CD14-positive monocyte (primary cell): ENCODE results near the gene NEMF. TPM values are rescaled to one million over a fixed set of nuclear protein-coding genes. Genes with fewer than 3 reads are reported as not detected.

ENCODE experiments used
- DNase-seq, 3 donors: peaks; one replicate each; pipeline ENCODE4 v3.0.0-alpha.2; 2011 to 2022
- H2AFZ ChIP-seq: 2 replicates; pipeline ENCODE4 v1.6.0; 2012; ENCODE audit warnings: mild to moderate bottlenecking, low read depth, low read length, inconsistent platforms; ENCODE audit not compliant: insufficient read depth, poor library complexity, severe bottlenecking
- H3K27ac ChIP-seq, 2 donors: 1 replicate in 1 of 2; 2 replicates in 1 of 2; pipeline ENCODE4 v1.5.1; 2012 to 2013; ENCODE audit warnings: low read length in 2 of 2, control low read depth in 1 of 2, inconsistent platforms in 1 of 2, low read depth in 1 of 2, mild to moderate bottlenecking in 1 of 2
- H3K27me3 ChIP-seq, 2 donors: one replicate each; pipeline versions ENCODE4 v1.6.0 to v1.6.1; 2011 to 2013; ENCODE audit warnings: low read length in 2 of 2; ENCODE audit not compliant: control insufficient read depth in 2 of 2, insufficient read depth in 2 of 2
- H3K36me3 ChIP-seq, 2 donors: replicated peaks in 1 of 2; 1 replicate in 1 of 2; 2 replicates in 1 of 2; pipeline versions ENCODE4 v1.5.1 to v1.6.1; 2012 to 2013; ENCODE audit warnings: low read length in 2 of 2, control low read depth in 1 of 2, inconsistent platforms in 1 of 2, mild to moderate bottlenecking in 1 of 2; ENCODE audit not compliant: insufficient read depth in 2 of 2, control insufficient read depth in 1 of 2
- H3K4me1 ChIP-seq, 2 donors: 1 replicate in 1 of 2; 2 replicates in 1 of 2; pipeline versions ENCODE4 v1.5.1 to v1.6.1; 2012 to 2013; ENCODE audit warnings: low read length in 2 of 2, control low read depth in 1 of 2, inconsistent platforms in 1 of 2, mild to moderate bottlenecking in 1 of 2, moderate library complexity in 1 of 2; ENCODE audit not compliant: insufficient read depth in 2 of 2, control insufficient read depth in 1 of 2
- H3K4me2 ChIP-seq: replicated peaks from 2 replicates; pipeline ENCODE3; 2012; ENCODE audit warnings: low read length, moderate library complexity, mild to moderate bottlenecking; ENCODE audit not compliant: poor library complexity, severe bottlenecking; ENCODE audit errors: extremely low read depth
- H3K4me3 ChIP-seq, 3 experiments: fragments of 200-600 bp in 1 of 3; sonication (generic) in 1 of 3; replicated peaks in 1 of 3; 1 replicate in 2 of 3; 2 replicates in 1 of 3; pipeline ENCODE4 v1.5.1; 2011 to 2013; ENCODE audit warnings: low read length in 3 of 3, mild to moderate bottlenecking in 3 of 3, control low read depth in 2 of 3, low read depth in 2 of 3, inconsistent platforms in 1 of 3, moderate library complexity in 1 of 3
- H3K79me2 ChIP-seq: 2 replicates; pipeline ENCODE4 v1.6.0; 2012; ENCODE audit warnings: mild to moderate bottlenecking, control low read depth, inconsistent platforms, low read length, moderate library complexity; ENCODE audit not compliant: insufficient read depth
- H3K9ac ChIP-seq: 2 replicates; pipeline ENCODE4 v1.6.0; 2017; ENCODE audit warnings: low read length, mild to moderate bottlenecking; ENCODE audit not compliant: insufficient read depth, poor library complexity, severe bottlenecking
- H3K9me3 ChIP-seq, 2 donors: replicated peaks in 1 of 2; 1 replicate in 1 of 2; 2 replicates in 1 of 2; pipeline versions ENCODE4 v1.5.1 to v1.6.1; 2012 to 2013; ENCODE audit warnings: low read length in 2 of 2, control low read depth in 1 of 2; ENCODE audit not compliant: control insufficient read depth in 1 of 2, insufficient read depth in 1 of 2
- H4K20me1 ChIP-seq: 2 replicates; pipeline ENCODE4 v1.6.0; 2012; ENCODE audit warnings: mild to moderate bottlenecking, low read length, control low read depth, moderate library complexity; ENCODE audit not compliant: insufficient read depth
- H3K27ac Mint-ChIP-seq, 7 donors: one replicate each; pipeline ENCODE4 v1.8.0; 2020; ENCODE audit warnings: mild to moderate bottlenecking in 7 of 7, mixed read lengths in 7 of 7, moderate library complexity in 6 of 7, inconsistent platforms in 2 of 7
- H3K27me3 Mint-ChIP-seq, 3 donors: one replicate each; pipeline ENCODE4 v1.8.0; 2021 to 2022; ENCODE audit warnings: low read depth in 3 of 3, mild to moderate bottlenecking in 3 of 3, mixed read lengths in 3 of 3, moderate library complexity in 3 of 3, inconsistent platforms in 1 of 3
- H3K36me3 Mint-ChIP-seq, 2 donors: one replicate each; pipeline ENCODE4 v1.8.0; 2020; ENCODE audit warnings: mixed read lengths in 2 of 2, inconsistent platforms in 1 of 2, mild to moderate bottlenecking in 1 of 2
- H3K4me1 Mint-ChIP-seq: one replicate; pipeline ENCODE4 v1.8.0; 2020; ENCODE audit warnings: mild to moderate bottlenecking, mixed read lengths
- H3K4me3 Mint-ChIP-seq, 2 donors: one replicate each; pipeline ENCODE4 v1.8.0; 2020; ENCODE audit warnings: mild to moderate bottlenecking in 2 of 2, mixed read lengths in 2 of 2, moderate library complexity in 1 of 2
- H3K9me3 Mint-ChIP-seq, 7 donors: one replicate each; pipeline ENCODE4 v1.8.0; 2020 to 2022; ENCODE audit warnings: mixed read lengths in 7 of 7, mild to moderate bottlenecking in 6 of 7, moderate library complexity in 6 of 7, inconsistent platforms in 2 of 7
- WGBS: methylation state at CpG from one replicate; pipeline ENCODE4 v1.1.5; 2013; ENCODE audit warnings: missing lambda C conversion rate; ENCODE audit not compliant: insufficient coverage; 5-methylcytosine and 5-hydroxymethylcytosine counted together
- intact Hi-C, 2 donors: fragments of 100-400 bp; cut with micrococcal nuclease; formaldehyde crosslinking; loops; one replicate each; pipeline versions ENCODE4 v1.15.0 to v1.15.1; 2023
- polyA plus RNA-seq, 3 donors: library from polyadenylated mRNA; depleted of rRNA in 1 of 3; unstranded in 2 of 3; stranded (reverse) in 1 of 3; fragments of 300-500 nt in 2 of 3; fragments of >200 nt in 1 of 3; fragmentation: Illumina TruSeq in 2 of 3; gene quantifications; 1 replicate in 2 of 3; 2 replicates in 1 of 3; pipeline ENCODE4 v1.2.3, GENCODE V29; 2012 to 2021
- TF ChIP-seq, protein P1 (sequence below): fragments of 200-600 bp; IDR thresholded peaks from one replicate; pipeline ENCODE4 v1.8.0; 2022; ENCODE audit warnings: antibody characterized with exemption, mild to moderate bottlenecking

Gene NEMF
- polyA plus RNA-seq, 3 donors = 18.3 to 27.6 (median 22.2) TPM

DNA sequence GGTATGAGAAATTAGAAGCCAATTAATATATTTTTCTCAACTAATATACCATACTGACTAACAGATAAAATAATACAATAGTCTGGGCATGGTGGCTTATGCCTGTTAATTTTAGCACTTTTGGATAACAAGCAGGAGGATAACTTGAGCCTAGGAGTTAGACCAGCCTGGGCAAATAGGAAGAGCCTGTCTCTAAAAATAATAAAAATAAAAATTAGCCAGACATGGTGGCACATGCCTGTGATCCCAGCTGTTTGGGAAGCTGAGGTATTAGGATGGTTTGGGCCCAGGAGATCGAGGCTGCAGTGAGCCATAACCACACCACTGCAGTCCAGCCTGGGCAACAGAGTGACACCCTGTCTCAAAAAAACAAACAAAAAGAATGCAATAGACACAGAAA, 60.0 kb downstream of the NEMF start:
- Mint-ChIP-seq H3K4me3 (no peak overlapping the region), H3K36me3 (peaks cover 78 to 98% of the 10 kb centered on the region in 2 donors), H3K27me3 (no peaks in the 10 kb centered on the region), H3K4me1 (no peaks in the 10 kb centered on the region), H3K27ac (peak overlapping the region in 2 of 7 donors; percentile 3 to 21), H3K9me3 (peaks cover 0 to 1% (median 0%) of the 10 kb centered on the region in 7 donors)
- Histone ChIP-seq H3K4me2 (no peak overlapping the region), H3K4me3 (no peak overlapping the region), H3K27me3 (no peaks in the 10 kb centered on the region), H3K4me1 (no peaks in the 10 kb centered on the region), H4K20me1 (peaks cover 14% of the 10 kb centered on the region), H3K27ac (no peak overlapping the region), H2AFZ (no peak overlapping the region), H3K36me3 (peaks cover 92 to 100% of the 10 kb centered on the region in 2 donors), H3K9me3 (no peaks in the 10 kb centered on the region), H3K9ac (no peak overlapping the region), H3K79me2 (no peaks in the 10 kb centered on the region)
- intact Hi-C loops = no loop called here
- DNase-seq = no peak
- TF ChIP-seq, protein P1, sequence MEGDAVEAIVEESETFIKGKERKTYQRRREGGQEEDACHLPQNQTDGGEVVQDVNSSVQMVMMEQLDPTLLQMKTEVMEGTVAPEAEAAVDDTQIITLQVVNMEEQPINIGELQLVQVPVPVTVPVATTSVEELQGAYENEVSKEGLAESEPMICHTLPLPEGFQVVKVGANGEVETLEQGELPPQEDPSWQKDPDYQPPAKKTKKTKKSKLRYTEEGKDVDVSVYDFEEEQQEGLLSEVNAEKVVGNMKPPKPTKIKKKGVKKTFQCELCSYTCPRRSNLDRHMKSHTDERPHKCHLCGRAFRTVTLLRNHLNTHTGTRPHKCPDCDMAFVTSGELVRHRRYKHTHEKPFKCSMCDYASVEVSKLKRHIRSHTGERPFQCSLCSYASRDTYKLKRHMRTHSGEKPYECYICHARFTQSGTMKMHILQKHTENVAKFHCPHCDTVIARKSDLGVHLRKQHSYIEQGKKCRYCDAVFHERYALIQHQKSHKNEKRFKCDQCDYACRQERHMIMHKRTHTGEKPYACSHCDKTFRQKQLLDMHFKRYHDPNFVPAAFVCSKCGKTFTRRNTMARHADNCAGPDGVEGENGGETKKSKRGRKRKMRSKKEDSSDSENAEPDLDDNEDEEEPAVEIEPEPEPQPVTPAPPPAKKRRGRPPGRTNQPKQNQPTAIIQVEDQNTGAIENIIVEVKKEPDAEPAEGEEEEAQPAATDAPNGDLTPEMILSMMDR = no peak
- WGBS = 0% methylated on average over 1 of the region's 1 CpG

DNA sequence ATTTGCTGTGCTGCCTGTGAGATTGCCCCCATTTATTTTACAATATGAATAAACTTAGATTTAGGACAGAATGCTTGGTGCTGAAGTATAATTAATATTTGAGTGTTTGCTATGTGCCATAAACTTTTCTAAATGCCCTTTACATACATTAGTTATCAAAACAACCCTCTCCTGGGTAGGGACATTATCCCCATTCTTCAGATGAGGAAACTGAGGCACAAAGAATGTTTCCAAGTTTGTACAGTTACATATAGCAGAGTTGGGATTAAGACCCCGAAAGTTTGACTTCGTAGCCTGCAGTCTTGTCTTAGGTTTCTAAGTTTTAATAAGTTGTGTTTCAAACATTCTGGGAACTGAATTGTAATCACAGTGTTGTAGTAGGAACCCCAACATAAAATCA, 66.3 kb downstream of the NEMF start:
- H3K4me1 ChIP-seq = no peaks in the 10 kb centered on the region
- Mint-ChIP-seq H3K9me3 (peaks cover 0 to 1% (median 0%) of the 10 kb centered on the region in 7 donors), H3K36me3 (peaks cover 80 to 93% of the 10 kb centered on the region in 2 donors), H3K4me1 (no peaks in the 10 kb centered on the region), H3K27me3 (no peaks in the 10 kb centered on the region), H3K4me3 (no peak overlapping the region), H3K27ac (no peak overlapping the region)
- H3K9ac ChIP-seq = no peak overlapping the region
- DNase-seq = no peak
- H4K20me1 ChIP-seq = no peaks in the 10 kb centered on the region
- no peak overlapping the region for H3K27ac ChIP-seq
- H3K27me3 ChIP-seq = no peaks in the 10 kb centered on the region
- no CpG with 5 or more reads among the region's 2 CpGs for WGBS
- H3K4me3 ChIP-seq = no peak overlapping the region
- peaks cover 100% of the 10 kb centered on the region in 2 donors for H3K36me3 ChIP-seq
- H3K9me3 ChIP-seq = no peaks in the 10 kb centered on the region
- TF ChIP-seq, protein P1 = no peak
- intact Hi-C loops = no loop called here
- no peak overlapping the region for H2AFZ ChIP-seq
- H3K4me2 ChIP-seq = no peak overlapping the region
- no peaks in the 10 kb centered on the region for H3K79me2 ChIP-seq
